ENCODE data around the gene FXYD6.
"Not testable (repeated sequence)": the region's sequence is repeated elsewhere in the genome, so short reads cannot be mapped to it uniquely, and the experiment has no call there.

FXYD6 gene

DNA sequence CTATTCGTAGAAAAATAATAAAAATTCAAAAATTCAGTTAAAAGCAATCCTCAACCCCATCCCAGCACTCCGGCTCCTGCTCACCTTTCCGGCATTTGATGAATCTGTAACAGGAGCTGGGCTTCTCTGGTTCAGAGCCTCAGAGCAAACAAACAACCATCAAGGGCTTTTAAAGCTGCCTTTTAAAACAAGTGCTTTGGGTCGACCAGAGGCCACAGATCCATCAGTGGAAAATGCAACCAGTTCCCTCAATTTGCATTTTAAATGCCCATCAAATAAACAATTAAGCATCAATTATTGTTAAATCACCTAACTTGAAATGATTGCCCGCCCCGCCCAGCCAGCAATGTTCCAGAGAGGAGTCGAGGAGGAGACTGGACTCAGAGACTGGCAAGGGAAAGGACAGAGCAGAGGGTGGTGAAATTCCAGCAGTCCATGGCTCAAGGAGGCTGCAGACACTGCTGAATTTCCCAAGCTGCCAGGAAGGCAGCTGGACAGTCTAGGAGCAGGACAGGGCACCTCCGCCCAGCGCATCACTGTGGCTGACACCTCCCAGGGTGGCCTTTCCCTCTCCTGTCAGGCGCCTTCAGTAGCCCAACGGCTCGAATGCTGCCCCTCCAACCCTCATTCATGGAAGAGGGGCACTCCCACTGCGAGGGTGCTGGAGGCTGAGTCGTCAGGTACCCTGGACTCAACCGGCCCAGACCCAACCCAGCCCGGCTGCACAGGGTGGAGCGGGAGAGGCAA, 7.5 kb downstream of the FXYD6 start:
- no peak for DNase-seq

DNA sequence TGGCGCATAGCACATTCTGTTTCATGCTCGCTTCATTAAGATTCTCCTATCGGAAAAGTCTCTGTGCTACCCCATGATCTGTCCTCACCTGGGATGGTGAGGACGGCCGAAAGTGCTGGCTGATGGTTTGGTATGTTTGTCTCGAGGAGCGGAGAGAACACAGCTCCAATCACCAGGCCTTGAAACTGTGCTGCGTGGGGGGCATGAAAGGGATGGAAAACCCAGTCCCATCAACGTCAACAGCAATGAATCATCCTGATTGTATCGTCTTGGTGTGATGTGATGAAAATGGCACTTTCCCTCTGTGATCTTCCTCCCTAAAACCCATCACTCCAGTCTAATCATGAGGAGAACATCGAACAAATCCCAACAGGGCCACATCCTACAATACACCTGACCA, 8.4 kb downstream of the FXYD6 start:
- no peak for DNase-seq

DNA sequence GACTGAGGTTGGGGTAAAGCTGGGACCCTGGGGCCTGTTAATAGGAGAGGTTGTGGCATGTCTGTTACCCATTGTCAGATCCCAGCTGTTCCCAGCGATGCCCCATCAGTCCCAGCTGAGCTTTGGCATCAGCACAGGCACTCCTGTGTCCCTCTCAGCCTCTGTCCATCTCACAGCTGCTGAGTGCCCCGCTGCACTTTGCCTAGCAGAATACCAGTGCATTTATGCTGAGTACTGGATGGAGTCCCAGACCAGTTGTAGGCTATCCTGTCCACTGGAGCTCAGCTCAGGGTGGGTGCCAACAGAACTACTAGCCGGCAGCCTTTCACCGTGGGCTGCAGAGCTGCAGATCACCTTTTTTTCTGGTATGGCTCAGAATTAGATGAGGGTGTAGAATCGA, 9.9 kb downstream of the FXYD6 start:
- DNase-seq, result no peak

DNA sequence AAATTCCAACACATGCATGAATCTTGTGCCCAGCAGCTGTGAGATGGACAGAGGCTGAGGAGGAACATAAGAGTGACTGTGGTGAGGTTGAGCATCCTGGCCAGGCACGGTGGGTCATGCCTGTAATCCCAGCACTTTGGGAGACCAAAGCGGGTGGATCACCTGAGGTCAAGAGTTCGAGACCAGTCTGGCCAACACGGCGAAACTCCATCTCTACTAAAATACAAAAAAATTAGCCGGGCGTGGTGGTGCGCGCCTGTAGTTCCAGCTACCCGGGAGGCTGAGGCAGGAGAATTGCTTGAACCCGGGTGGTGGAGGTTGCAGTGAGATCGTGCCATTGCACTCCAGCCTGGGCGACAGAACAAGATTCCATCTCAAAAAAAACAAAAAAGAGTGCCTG, 10.9 kb downstream of the FXYD6 start:
- DNase-seq, result not testable (repeated sequence)

DNA sequence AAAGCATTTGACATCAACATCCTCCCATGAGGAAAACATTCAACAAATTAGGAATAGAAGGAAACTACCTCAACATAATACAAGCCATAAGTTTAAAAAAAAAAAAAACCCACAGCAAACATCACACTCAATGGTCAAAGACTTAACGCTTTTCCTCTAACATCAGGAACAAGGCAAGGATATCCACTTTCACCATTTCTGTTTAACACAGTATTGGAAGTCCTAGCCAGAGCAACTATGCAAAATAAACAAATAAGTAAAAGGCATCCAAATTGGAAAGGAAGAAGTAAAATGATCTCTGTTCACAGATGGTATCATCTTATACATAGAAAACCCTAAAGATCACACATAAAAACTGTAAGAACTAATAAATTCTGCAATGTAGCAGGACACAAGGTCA, 13.1 kb downstream of the FXYD6 start:
- no peak for DNase-seq

DNA sequence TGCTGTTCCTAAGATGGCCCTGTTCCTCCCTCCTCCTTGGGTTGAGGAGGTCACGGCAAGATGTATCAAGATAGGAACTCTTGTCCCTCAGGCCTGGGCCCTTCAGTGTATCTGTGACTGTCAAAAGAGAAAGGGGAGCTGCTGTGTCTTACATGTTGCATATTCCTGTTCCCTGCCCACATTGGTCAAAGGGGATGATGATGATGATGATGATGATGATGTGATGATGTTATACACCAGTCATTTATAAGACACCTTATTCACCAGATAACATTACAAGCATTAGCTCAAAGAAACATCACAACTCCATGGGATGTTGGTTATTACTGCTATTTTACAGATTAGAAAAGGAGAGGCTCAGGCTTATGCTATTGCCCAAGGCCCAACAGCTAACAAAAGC, 13.7 kb downstream of the FXYD6 start:
- DNase-seq, result no peak

DNA sequence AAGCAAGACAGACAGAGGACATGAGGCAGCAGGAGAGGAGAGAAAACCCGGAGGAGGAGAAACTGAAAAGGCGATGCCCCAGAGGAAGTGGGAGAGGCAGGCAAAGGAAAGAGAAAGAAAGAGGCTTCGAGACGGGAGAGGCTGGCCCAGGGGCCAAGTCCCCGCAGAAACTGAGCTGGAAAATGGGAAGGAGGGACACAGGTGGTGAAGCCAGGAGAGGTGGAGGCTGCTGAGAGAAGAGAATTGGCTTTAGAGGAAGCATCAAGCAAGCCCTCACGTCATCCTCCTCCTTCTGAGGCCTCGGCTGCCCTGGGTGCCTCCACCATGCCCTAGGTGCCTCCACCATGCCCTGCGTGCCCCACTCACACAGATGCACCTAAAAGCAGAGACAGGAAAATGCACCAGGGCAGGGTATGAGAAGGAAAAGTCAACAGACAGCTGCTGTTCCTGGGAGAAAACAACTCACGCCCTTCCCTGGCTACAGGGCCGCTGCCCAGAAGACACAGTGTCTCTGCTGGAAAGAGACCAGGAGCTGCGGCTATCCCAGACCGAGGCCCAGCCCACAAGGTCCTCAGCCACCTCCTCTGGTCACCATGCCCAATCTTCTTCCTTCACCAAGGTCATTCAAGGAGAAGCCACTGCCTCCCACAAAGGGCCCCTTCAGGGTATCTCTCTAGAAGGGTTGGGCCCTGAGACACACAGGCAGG, 14.3 kb downstream of the FXYD6 start:
- no peak for DNase-seq

DNA sequence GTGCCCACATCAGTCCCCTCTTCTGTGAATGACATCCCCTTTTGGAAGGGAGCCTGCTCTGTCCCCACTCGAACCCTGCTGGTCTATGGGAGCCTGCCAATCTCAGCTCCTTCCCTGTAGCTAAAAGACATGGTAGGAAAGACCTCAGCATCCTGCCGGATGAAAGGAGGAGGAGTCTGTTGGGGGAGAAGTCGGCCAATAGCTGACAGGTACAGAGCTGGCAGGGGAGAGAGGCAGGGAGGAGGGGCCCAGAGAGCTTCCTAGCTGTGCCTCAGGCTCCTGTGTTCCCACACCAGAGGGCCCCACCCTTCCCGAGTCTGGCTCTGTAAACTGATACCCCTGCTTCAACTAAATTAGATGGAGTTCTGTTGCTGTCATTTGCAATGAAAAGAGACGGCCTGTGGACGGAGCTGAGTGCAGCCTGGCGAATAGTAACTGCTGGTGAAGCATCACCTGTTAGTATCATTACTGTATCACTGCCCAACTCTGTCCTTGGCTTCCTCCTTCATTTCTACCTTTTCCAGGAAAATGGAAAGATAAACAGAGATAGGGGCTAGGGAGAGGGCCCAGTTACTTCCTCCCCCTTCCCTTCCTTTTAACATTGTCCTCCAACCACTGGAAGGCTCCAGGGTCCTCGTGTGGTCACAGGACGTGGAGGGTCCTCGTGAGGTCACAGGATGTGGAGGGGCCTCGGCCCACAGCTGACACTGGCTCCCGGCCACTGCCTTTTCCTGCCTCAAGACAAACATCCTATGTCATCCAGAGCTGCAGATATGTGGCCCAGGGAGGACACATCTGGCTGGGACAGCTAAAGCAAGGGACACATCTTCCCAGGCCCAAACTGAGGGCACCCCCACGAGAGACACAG, 15.1 kb downstream of the FXYD6 start:
- no peak for DNase-seq

DNA sequence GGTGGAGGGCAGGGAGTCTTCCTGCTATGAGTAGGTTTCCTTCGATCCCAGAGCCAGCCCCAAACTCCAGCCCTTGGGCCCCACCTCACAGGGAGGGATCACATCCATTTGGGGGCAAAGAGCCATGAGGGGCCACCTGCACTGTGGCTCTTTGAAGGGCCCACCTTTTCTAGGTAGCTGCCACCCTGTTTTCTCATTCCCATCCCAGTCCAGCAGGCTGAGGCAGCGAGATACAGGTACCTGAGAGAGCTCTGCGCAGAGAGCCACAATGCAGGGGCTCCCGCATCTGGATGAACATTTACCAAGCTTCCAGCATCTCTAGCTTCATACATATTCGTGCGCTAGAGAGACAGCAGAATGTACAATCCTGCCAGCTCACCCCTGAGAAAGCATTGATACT, 16.3 kb downstream of the FXYD6 start:
- DNase-seq, result no peak

DNA sequence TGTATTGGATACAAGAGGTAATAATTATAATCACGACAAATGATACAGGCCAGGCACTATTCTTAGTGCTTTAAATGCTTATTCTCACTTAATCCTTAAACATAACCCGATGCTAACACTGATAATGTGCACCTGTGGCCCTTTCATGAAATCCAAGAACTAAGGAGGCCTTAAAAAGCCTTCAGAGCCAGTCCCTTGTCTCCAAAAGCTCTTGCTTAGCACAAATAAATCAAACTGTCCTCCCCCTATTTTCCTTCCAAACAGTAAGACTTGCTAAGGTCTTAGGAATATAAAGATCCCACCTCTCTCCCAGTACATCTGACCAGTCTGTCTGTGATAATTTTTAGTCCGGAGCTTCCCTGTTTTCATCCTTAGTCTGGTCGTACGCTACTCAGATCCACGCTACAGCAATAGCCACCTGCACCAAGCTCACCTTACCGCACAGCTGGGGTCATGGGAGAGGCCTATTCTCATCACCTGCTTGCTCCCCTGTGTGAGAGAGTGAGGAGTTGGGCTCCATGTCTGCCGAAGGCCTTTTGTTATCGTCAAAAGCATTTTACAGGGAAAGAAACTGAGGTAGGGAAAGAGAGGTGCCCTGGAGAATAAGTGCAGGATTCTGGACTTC, 16.9 kb downstream of the FXYD6 start:
- no peak for DNase-seq

DNA sequence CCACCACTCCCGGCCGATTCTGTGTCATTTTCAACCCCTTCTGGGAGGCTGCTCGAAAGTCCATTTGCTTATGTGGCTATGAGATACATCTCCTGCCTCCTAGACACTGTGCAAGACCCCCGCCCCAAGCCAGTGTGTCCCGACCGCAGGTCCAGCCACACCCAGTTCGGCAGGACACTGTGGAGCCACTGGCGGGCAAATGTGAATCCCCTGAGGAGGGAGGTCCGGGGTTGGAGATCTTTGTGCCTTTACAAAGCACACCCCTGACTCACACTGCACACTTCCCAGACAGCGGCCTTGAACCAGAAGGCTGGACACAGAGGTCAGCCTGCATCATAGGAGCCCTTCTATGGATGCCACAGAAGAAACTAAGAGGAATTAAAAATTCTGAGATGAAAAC, 17.4 kb downstream of the FXYD6 start:
- DNase-seq, result no peak

DNA sequence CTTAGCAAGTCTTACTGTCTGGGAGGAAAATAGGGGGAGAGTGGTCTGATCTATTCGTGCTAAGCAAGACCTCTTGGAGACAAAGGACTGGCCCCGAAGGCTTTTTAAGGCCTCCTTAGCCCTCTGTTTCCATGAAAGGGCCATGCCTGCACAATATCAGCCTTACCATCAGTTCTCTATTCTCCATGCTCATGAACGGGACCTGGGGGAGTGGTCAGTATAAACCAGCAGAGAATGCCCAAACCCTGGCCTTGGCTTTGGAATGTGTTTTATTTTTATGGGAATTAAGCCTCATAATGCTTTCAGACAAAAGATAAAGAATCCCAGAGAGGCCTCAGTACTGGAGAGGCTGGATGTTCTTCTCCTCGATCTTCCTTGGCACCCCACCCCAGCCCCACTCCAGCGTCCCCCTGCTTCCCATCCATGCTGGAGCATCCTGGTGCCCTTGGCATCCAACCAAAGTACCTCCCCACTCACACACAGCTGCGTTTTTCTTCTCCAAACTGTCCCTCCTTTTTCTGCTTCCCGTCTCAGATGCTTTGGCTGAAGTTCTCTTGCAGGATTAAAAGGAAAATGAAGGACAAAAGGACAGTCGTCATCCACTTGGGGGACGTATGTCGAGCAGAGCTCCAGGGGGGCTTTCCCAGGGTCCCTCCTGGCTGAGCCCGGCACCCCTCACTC, 18.6 kb downstream of the FXYD6 start:
- no peak for DNase-seq

DNA sequence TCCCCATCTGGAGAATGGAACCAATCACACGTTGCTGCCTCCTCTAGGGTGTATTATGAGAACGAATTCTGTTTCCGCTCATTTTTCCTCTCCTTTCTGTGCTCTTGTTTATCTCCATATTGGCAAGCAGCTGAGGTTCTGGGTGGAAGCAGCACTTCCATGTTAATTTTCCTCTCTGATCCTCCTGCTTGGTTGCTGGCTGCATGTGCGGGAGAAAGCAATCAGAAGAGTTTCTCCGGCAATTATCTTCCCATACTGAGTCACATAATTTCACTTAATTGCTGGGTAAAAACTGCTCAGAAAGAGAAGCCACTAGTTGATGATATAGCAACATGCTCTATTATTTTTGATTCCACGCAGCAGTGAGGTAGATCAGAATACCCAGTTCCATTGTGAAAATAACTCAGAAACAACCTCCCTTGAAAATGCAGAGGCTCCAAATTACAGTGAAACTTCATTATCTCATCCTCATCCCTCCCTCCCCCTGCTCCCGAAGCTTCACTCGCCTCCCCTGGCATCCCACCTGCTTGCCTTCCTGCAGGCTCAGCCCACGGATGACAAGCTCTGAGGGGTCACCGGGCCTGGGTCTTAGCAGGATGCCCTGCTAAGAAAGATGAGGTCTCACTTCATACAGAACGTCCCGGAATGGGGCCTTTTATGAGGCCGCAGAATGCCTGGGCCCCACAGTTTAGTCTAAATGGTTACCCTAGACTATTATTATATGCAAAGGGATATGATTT, 20.4 kb downstream of the FXYD6 start:
- DNase-seq, result no peak

DNA sequence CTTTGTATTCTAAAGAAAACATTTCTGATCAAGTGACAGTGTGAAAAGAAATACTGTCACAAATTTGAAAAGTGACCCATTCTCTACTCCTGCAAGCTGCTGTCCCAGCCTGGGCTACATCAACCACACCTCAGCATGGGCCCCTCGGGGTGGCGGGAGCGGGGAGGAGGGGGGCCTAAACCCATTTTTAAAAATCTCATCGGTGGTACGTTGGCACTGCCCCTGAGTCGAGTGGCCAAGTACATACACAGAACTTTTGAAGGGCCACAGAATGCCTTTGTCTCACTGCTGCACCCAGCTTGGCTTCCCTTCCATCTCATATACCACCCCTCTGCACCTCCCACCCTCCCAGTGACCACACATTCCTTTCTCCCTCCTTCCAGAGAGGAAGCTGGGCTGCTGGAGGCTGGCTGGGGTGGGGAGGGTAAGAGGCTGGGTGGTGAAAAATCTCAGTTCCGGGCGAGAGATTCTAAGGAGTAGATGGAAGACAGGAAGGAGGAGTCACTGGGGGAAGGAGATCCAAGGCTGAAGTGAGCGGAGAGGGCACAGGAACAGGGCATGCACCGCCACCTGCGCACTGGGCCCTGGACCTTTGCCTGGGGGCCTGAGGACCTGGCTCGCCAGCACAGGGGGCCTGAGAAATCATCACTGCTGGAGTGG, 21.1 kb downstream of the FXYD6 start:
- DNase-seq, result no peak

DNA sequence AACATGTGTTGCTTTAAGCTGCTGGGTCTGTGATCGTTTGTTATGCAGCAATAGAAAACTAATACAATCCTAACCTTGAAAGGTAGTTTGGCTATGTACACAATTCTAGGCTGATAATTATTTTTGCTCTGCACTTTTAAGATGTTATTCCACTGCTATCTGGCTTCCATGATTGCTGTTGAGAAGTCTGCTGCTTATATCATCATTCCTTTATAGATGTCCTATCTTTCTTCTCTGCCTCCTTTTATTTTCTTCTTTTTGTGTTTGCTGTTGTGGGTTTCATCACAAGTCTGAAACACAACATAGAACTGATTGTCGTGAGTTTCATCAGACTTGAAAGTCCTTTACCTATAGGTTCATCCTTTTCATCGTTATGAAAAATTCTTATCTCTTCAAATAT, 24.1 kb downstream of the FXYD6 start:
- DNase-seq, result no peak

DNA sequence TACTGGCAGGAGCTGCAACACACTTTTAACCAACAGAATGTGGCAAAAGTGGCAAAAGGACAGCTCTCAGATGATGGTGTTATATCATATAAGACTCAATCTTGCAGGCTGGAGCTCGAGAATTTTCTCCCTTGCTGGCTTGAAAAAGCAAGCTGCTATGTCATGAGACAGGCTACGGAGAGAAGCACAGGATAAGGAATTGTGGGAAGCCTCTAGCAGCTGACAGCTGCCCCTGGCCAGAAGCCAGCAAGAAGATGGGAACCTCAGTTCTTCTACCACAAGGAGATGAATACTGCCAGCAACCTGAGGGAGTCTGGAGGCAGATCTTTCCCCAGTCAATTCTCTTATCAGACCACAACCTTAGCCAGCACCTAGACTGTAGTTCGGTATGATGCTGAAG, 24.6 kb downstream of the FXYD6 start:
- no peak for DNase-seq

DNA sequence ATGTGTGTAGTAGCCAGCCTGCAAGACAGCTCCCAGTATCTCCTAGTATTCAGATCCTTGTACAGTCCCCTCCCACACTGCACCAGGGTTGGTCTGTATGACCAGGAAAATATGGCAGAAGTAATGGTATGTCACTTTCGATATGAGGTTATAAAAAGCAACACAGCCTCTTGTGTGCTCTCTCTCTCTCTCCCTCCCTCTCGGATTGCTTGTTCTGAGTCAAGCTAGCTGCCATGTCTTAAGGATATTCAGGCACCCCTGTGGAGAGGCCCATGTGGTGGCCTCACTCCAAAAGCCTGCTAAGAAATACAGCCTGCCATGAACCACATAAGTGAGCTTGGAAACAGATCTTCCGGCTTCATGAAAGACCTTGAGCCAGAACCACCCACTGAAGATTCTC, 25.4 kb downstream of the FXYD6 start:
- DNase-seq, result no peak

DNA sequence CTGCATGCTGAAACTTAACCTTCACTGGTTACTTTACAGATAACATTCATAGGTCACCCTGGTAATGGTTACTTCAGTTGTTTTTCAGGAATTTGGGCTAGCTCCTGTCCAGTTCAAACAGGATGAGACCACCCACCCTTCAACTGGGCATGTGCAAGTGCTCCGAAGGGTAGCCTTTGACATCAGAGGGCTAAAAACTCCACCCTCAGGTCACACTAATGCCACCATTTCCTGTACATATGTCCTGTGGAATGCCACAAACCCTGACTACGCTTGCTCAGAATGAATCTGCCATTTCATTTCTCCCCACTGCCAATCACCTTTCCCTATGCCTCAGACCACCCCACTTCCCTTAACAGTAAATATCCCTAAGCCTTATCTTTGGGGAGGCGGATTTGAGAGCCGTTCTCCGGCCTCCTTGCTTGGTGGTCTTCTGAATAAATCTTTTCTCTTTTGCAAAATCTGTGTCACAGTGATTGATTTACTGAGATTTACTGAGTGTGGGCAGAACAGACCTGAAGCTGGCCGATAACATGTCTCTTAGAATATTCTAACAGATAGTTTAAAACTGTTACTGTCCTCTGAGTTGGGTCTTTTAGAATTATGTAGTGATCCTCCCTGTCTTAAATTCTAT, 26.6 kb downstream of the FXYD6 start:
- DNase-seq, result no peak

DNA sequence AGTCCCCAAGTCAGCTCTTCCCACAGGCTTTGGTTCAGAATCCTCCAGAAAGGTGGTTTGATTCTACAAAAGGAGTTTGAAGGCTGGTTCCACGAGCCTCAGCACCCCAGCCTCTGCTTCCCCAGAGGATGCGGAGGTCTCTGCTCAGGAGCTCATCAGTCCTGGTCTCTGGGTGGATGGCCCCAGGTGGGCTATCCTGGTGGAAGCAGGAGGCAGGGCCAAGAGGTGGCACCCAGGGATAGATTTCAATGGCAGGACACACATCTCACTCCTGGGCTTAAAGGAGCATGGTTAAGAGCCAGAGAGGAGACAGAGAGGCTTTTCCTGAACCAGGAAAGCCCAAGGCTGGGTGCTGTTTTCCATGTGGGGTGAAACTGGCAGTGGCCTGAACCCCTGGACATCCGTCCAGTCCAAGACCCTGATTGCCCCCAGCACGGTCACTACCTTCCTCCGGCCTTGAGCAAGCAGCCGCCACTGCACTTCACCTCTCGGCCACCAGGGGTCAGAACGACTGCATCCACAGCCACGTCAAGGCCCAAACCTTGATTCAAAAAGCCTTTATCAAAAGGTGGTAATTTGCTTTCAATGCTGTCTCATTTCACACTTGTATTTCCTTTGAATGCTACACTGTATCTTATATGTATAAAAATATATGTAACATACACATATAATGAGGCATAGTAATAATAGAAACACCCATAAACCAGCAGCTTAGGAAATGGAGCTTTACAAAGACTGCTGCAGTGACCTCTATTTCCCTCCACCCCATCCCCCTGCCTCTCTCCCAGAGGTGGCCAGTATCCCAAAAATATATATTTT, 32.6 kb downstream of the FXYD6 start:
- peak; percentile 80 for DNase-seq
